Measurements from ENCODE around the gene CDK4. TPM values are rescaled to one million over a fixed set of nuclear protein-coding genes. Genes with fewer than 3 reads are reported as not detected.

CDK4 gene
- total RNA-seq, 4 donors from 2014 or later, result 66.3 to 104 (median 83.6) TPM

DNA sequence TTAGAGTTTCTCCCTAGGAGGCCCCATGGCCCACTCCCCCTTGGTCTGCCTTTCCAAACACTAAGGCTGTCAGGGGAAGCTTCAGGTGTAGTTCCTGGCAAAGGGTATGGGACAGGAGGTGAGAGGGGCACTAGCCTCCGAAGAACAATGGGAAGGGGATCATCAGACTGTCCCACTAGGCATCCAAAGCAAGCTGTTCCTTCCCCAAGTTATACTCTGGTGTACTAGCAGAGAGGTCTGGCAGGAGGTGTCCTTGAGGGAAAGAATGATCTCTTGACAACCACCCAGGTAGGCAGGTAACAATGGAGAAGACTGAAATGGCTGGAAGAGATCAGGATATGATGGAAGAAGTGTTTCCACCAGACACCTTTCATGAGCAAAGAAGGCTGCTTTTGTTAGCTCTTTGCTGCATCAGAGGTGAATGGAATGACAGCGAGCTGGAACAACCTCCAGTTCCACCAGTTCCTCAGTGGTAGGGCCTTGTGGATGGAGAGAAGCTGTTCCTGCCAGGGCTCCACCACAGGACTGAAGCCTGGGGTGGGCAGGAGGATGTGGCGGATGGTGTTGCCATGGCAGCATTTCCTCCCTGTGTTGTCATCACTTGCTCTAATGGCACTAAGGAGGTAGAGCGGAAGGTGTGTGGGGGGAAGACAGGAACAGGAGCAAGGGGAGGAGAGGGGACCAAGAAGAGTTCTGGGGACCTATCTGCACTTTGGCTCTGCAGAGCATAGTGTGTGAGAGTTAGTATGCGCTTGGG lies 11.3 kb downstream of the CDK4 start:
- TF ChIP-seq CTCF (IDR thresholded peaks at IDR 0.05; ENCODE audit: low read depth), result no peak

DNA sequence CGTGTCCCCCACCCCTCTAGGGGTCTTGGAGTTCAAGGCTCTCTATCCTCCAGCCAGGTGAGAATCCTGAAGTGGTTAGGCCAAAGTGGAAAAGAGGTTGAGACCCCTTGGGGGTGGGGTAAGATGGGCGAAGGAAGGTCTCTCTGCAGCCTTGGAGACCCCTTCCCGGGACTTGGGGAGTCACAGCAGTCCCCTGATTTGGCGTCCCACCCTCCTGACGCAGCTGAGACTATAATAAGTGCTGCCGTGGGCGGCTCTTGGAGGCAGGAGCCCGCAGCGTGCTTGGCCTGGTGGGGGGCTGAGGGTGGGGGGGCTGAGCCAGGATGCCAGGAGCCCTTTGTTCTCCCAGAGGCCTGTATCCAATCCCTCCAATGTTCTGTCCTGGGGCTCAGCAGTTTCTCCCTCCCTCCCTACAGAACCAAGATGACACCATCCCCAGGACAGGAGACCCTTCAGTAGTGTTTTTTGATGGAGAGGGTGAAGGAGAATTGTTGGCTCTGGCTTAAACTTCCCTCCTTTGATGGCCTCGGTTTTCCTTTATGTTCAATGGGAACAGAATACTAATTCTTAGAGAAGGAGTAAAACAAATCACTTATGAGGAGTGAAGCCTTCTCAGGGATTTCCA lies 12.1 kb downstream of the CDK4 start:
- no peak for TF ChIP-seq CTCF (IDR thresholded peaks at IDR 0.05; ENCODE audit: low read depth)

GRCh38 chr12:57739387-57739786 lies 12.7 kb downstream of the CDK4 start:
- TF ChIP-seq CTCF (IDR thresholded peaks at IDR 0.05; ENCODE audit: low read depth), result no peak

GRCh38 chr12:57738661-57739237 lies 13.4 kb downstream of the CDK4 start, which contains the start of gene AGAP2:
TSS of gene AGAP2 (minus strand) at chr12:57738742. CDS start at chr12:57738246, 496 bp downstream.
- no peak for TF ChIP-seq CTCF (IDR thresholded peaks at IDR 0.05; ENCODE audit: low read depth)

DNA sequence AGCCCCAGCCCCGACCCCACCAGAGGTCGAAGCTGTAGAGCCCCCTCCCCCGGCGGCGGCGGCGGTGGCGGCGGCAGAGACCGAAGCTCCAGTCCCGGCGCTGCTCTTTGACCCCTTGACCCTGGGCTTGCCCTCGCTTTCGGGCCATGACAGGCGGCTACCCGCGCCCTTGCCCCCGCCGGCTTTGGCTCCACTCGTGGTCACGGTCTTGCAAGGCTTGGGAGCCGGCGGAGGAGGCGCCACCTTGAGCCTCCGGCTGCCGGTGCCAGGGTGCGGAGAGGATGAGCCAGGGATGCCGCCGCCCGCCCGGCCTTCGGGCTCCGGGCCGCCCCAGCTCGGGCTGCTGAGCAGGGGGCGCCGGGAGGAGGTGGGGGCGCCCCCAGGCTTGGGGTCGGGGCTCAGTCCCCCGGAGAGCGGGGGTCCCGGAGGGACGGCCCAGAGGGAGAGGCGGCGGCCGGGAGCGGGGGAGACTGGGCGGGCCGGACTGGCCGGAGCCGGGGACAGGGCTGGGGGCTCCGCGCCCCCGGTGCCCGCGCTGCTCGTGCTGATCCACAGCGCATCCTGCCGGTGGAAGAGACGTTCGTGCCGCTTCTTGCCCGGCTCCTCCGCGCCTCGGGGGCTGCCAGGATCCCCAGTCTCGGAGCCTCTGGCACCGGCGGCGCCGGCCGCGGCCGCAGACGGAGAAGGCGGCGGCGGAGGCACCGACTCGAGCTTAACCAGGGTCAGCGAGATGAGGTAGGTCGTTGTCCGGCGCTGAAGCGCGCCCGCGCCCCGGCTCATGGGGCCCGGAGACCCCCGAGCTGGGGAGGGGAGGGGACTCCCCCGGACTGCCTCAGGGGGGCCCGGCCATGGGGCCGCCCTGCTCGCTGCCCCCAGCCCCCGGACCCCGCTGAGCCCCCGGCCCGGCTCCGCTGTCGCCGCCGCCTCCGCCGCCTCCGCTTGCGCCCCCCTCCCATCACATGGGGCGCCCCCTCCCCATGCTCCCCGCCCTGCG lies 14.3 kb downstream of the CDK4 start:
- TF ChIP-seq CTCF (IDR thresholded peaks at IDR 0.05; ENCODE audit: low read depth), result no peak

GRCh38 chr12:57736741-57737466 lies 15.2 kb downstream of the CDK4 start:
- TF ChIP-seq CTCF (IDR thresholded peaks at IDR 0.05; ENCODE audit: low read depth), result no peak

All from subcutaneous adipose tissue (tissue), 4 donors.